ENCODE results near the gene DRG1. TPM values are rescaled to one million over a fixed set of nuclear protein-coding genes. Genes with fewer than 3 reads are reported as not detected.

DRG1 gene
- total RNA-seq, 4 donors from 2014 or later, result 35.9 to 86.7 (median 51.9) TPM

DNA sequence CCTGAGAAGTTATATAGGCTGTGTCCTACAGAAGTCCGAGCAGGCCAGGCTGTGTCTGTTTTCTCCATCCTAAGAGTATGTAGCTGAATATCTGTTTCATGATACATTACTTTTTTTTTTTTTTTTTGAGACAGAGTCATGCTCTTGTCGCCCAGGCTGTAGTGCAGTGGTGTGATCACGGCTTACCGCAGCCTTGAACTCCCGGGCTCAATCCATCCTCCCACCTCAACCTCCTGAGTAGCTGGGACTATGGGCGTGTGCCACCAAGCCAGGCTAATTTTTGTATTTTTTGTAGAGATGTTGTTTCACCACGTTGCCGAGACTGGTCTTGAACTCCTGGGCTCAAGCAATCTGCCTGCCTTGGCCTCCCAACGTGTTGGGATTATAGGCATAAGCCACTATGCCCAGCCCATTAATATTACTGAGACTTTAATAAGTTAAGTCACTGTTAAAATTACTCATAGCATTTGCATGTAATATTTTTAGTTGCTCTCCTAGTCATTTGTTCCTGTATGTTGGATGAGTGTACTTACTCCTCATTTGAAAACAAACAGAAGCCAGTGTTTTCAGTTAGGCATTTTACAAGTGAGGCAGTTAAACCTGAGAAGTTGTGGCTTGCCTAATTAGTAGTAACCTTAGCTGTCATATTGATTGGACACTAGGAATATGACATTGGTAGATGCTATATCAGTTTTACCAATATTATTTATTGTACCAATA lies 26.1 kb downstream of the DRG1 start:
- Histone ChIP-seq H3K9me3 (no peaks in the 10 kb centered on the region), H3K36me3 (peaks cover 2 to 100% (median 16%) of the 10 kb centered on the region in 3 donors), H3K4me1 (no peaks in the 10 kb centered on the region), H3K4me3 (no peak overlapping the region), H3K27ac (no peak overlapping the region), H3K27me3 (no peaks in the 10 kb centered on the region)
- no peak for DNase-seq (ENCODE audit: low spot score in 2 of 2)
- no peak for TF ChIP-seq EP300 (IDR thresholded peaks at IDR 0.05)
- no peak for TF ChIP-seq POLR2A (IDR thresholded peaks at IDR 0.05)
- WGBS, 2 donors, result 93% methylated on average over 9 of the region's 9 CpGs

DNA sequence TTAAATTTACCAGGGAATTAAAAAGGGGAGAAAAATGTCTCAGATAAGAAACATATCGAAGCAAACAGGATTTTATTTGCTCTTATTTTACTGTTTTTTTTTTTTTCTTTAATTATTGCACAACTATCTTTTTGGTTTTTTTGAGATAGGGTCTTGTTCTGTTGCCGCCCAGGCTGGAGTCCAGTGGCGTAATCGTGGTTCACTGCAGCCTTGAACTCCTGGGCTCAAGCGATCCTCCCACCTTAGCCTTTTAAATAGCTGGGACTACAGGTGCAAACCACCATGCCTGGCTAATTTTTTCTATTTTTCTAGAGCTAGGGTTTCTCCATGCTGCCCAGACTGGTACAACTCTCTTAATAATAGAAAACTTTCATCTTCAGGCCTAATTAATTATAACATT lies 32.5 kb downstream of the DRG1 start:
- DNase-seq (ENCODE audit: low spot score in 2 of 2), result no peak
- no peak for TF ChIP-seq POLR2A (IDR thresholded peaks at IDR 0.05)
- no peak for TF ChIP-seq EP300 (IDR thresholded peaks at IDR 0.05)
- TF ChIP-seq, protein P1, sequence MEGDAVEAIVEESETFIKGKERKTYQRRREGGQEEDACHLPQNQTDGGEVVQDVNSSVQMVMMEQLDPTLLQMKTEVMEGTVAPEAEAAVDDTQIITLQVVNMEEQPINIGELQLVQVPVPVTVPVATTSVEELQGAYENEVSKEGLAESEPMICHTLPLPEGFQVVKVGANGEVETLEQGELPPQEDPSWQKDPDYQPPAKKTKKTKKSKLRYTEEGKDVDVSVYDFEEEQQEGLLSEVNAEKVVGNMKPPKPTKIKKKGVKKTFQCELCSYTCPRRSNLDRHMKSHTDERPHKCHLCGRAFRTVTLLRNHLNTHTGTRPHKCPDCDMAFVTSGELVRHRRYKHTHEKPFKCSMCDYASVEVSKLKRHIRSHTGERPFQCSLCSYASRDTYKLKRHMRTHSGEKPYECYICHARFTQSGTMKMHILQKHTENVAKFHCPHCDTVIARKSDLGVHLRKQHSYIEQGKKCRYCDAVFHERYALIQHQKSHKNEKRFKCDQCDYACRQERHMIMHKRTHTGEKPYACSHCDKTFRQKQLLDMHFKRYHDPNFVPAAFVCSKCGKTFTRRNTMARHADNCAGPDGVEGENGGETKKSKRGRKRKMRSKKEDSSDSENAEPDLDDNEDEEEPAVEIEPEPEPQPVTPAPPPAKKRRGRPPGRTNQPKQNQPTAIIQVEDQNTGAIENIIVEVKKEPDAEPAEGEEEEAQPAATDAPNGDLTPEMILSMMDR (IDR thresholded peaks at IDR 0.05), result no peak

DNA sequence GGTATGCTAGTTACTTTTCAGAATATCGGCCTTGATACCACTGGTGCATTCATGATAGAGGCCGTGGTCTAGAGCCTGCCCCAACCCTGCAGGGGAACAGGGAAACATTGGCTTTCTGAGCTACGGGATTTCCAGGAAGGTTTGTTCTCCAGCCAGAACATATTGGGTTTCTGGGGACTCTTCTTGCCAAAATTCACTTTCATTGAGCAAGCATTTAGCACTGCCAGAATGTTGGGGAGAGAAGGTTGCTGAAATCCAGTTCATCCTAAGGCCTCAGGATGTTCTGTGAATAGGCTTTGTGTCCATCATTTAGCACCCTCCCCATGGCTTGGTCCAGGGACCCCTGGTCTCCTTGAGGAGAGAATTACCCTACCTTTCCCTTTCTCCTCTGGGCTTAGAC lies 36.7 kb downstream of the DRG1 start:
- 76 to 87% methylated on average over 3 of the region's 3 CpGs for WGBS, 2 donors
- H3K9me3 ChIP-seq, result no peaks in the 10 kb centered on the region
- no peak overlapping the region for H3K27ac ChIP-seq
- TF ChIP-seq POLR2A (IDR thresholded peaks at IDR 0.05) (no peak), EP300 (IDR thresholded peaks at IDR 0.05) (no peak)
- TF ChIP-seq, protein P1 (IDR thresholded peaks at IDR 0.05), result no peak
- peaks cover 3 to 99% (median 25%) of the 10 kb centered on the region in 3 donors for H3K36me3 ChIP-seq
- no peak for DNase-seq (ENCODE audit: low spot score in 2 of 2)
- no peaks in the 10 kb centered on the region for H3K27me3 ChIP-seq
- no peak overlapping the region for H3K4me3 ChIP-seq
- H3K4me1 ChIP-seq, result peaks cover 0 to 9% (median 0%) of the 10 kb centered on the region in 4 donors

More for the DNA sequence above, 32.5 kb downstream of the DRG1 start:
- WGBS, 2 donors, result 91 to 93% methylated on average over 5 of the region's 5 CpGs
- Histone ChIP-seq H3K4me3 (no peak overlapping the region), H3K27ac (no peak overlapping the region), H3K27me3 (no peaks in the 10 kb centered on the region), H3K9me3 (no peaks in the 10 kb centered on the region), H3K4me1 (peaks cover 0 to 6% (median 0%) of the 10 kb centered on the region in 4 donors), H3K36me3 (peaks cover 2 to 99% (median 19%) of the 10 kb centered on the region in 3 donors)

DNA sequence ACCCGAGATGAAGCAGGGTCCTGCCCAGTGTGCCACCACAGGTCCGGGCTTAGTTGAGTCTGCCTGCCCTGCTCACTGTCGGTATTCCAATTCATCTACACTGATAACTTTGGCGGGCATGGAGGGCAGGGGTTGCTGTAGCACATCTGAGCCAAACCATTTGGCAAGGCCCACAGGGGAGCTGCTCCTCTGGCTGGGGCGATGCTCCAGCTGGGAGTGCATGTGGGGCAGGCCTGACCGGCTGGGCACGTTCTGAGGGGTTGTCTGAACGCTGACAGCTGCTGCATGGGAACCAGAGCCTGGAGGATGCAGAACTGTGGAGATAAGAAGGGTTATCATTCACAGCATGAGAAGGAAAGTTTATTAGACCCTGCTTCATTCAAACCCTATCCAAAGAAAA lies 40.4 kb downstream of the DRG1 start:
- WGBS, 2 donors, result 75% methylated on average over 8 of the region's 8 CpGs
- TF ChIP-seq POLR2A (IDR thresholded peaks at IDR 0.05) (no peak), EP300 (IDR thresholded peaks at IDR 0.05) (no peak)
- TF ChIP-seq, protein P1 (IDR thresholded peaks at IDR 0.05), result no peak
- Histone ChIP-seq H3K9me3 (no peaks in the 10 kb centered on the region), H3K4me1 (peaks cover 0 to 9% (median 0%) of the 10 kb centered on the region in 4 donors), H3K4me3 (no peak overlapping the region), H3K27ac (no peak overlapping the region), H3K27me3 (no peaks in the 10 kb centered on the region), H3K36me3 (peaks cover 8 to 100% (median 26%) of the 10 kb centered on the region in 3 donors)
- DNase-seq (ENCODE audit: low spot score in 2 of 2), result no peak

DNA sequence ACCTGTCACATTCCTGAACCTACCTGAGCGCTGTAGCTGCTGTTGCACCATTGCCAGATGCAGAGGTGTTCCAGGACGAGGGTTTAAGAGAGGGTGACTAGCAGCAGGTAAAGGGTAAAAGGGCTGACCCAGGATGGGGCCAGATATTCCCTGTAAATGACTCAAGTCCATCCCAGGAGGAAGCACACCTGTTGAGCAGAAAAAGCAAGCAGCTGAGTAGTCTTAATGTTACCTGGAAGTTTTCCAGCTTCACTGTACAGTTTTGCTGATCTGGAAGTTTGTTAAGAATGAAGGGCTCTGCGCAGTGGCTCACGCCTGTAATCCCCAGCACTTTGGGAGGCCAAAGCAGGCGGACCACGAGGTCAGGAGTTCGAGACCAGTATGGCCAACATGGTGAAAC lies 41.3 kb downstream of the DRG1 start:
- Histone ChIP-seq H3K27me3 (no peaks in the 10 kb centered on the region), H3K9me3 (no peaks in the 10 kb centered on the region), H3K4me3 (no peak overlapping the region), H3K36me3 (peaks cover 8 to 100% (median 24%) of the 10 kb centered on the region in 3 donors), H3K27ac (no peak overlapping the region), H3K4me1 (peaks cover 0 to 9% (median 0%) of the 10 kb centered on the region in 4 donors)
- DNase-seq (ENCODE audit: low spot score in 2 of 2), result no peak
- no peak for TF ChIP-seq EP300 (IDR thresholded peaks at IDR 0.05)
- no peak for TF ChIP-seq POLR2A (IDR thresholded peaks at IDR 0.05)
- TF ChIP-seq, protein P1 (IDR thresholded peaks at IDR 0.05), result no peak
- 90 to 91% methylated on average over 7 of the region's 7 CpGs for WGBS, 2 donors

All from tibial nerve (tissue), 4 donors.